HEK293T (cell line): Measurements from ENCODE around the gene S100A12.

ENCODE experiments used
- ARNT ChIP-seq: fragments of 450-650 bp; IDR thresholded peaks from 2 replicates; pipeline ENCODE4 v1.6.1; 2017; ENCODE audit warnings: mild to moderate bottlenecking
- BHLHE40 ChIP-seq: fragments of 450-650 bp; IDR thresholded peaks from 2 replicates; pipeline ENCODE4 v1.6.1; 2016; ENCODE audit warnings: mild to moderate bottlenecking, moderate library complexity, borderline replicate concordance
- ELF4 ChIP-seq: fragments of 450-650 bp; IDR thresholded peaks from 2 replicates; pipeline ENCODE4 v1.6.1; 2017; ENCODE audit warnings: antibody characterized with exemption
- FOXA1 ChIP-seq: fragments of 450-650 bp; IDR thresholded peaks from 2 replicates; pipeline ENCODE4 v1.6.1; 2016; ENCODE audit warnings: mild to moderate bottlenecking
- FOXK2 ChIP-seq: fragments of 450-650 bp; IDR thresholded peaks from 2 replicates; pipeline ENCODE4 v1.6.1; 2016; ENCODE audit warnings: mild to moderate bottlenecking
- FOXM1 ChIP-seq: fragments of 450-650 bp; IDR thresholded peaks from 2 replicates; pipeline ENCODE4 v1.6.1; 2017; ENCODE audit warnings: mild to moderate bottlenecking, borderline replicate concordance
- L3MBTL2 ChIP-seq: fragments of 450-650 bp; conservative IDR thresholded peaks from 2 replicates; pipeline ENCODE4 v1.6.1; 2016; ENCODE audit warnings: mild to moderate bottlenecking
- SP1 ChIP-seq: fragments of 450-650 bp; IDR thresholded peaks from 2 replicates; pipeline ENCODE4 v1.6.1; 2017
- SUZ12 ChIP-seq: fragments of 450-650 bp; IDR thresholded peaks from 2 replicates; pipeline ENCODE4 v1.6.1; 2016; ENCODE audit warnings: mild to moderate bottlenecking
- TARDBP ChIP-seq: fragments of 450-650 bp; IDR thresholded peaks from 2 replicates; pipeline ENCODE4 v1.6.1; 2016
- ZNF384 ChIP-seq: fragments of 450-650 bp; IDR thresholded peaks from 2 replicates; pipeline ENCODE4 v1.6.1; 2016
- TF ChIP-seq, protein P1 (sequence below): fragments of 450-650 bp; IDR thresholded peaks from 2 replicates; pipeline ENCODE4 v1.6.1; 2016

GRCh38 chr1:153345187-153346076 is 30.0 kb downstream of the S100A12 start:
- TF ChIP-seq SP1 (no peak), ARNT (no peak), FOXM1 (no peak), BHLHE40 (no peak), ELF4 (no peak), TARDBP (no peak), SUZ12 (no peak), FOXA1 (no peak), FOXK2 (no peak), L3MBTL2 (no peak), ZNF384 (no peak)
- TF ChIP-seq, protein P1, sequence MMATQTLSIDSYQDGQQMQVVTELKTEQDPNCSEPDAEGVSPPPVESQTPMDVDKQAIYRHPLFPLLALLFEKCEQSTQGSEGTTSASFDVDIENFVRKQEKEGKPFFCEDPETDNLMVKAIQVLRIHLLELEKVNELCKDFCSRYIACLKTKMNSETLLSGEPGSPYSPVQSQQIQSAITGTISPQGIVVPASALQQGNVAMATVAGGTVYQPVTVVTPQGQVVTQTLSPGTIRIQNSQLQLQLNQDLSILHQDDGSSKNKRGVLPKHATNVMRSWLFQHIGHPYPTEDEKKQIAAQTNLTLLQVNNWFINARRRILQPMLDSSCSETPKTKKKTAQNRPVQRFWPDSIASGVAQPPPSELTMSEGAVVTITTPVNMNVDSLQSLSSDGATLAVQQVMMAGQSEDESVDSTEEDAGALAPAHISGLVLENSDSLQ = no peak
